ENCODE data around the gene ARID1B.

Gene ARID1B

GRCh38 chr6:157089258-157089657 is 312.1 kb downstream of the ARID1B start:
- no peak for DNase-seq

- DNase-seq = no peak
Observed at GRCh38 chr6:157089851-157090250, 312.7 kb downstream of the ARID1B start.

DNA sequence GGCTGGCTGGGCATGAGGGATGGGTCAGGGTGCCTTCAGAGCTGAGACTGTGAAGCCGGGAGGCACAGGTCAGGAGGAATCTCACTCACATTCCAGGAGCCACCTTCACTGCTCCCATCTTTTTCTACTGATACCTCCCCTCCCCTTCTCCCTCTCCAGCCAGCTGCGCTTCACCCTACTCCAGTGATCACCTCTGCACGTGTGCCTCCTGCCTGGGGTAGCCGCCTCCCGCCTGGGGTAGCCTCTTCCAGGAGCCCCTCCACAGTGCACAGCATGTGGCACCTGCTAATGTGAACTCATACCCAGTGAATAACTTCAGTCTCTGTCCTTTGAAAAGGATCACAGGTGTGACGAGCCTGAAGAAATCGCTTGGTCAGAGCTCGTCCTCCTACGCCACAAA is 313.6 kb downstream of the ARID1B start:
- DNase-seq = no peak

DNA sequence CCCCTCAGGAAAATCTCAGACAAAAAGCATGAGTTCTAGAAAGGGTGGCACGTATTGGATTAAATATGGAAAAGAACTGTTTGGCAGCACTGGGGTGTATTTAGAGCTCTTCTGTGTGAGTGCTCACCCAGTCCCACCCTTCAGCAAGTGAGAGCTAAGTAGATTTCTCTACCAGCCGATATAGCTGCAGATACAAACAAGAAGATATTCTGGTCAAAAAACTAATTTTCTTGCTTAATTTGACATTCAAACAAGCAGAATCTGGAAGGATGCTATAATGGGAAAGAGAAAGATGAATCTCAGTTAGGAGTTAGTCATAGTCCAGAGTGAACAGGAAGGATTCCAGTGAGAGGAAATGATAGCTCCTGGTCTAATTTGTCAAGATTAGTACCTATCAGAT is 314.1 kb downstream of the ARID1B start:
- no peak for DNase-seq

- DNase-seq = no peak
Observed at GRCh38 chr6:157091856-157092460, 314.8 kb downstream of the ARID1B start.

DNA sequence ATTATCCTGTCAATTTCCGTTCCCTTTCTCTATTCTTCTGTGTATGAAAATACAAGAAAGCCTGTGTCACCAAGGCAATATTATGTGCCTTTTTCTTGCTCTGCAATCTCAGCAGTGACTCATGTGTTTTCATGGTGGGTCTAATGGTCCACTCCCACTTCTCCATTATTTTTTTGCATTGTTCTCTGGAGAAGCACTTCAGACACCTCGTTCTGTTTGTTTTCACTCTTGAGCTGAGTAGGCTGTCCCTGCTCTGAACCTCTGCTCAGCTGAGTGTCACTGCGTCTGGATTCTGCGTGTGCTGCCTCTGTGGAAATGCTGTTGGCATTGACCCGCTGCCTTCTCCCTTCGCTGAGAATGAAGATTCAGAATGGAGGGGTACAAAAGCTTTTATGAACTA is 315.6 kb downstream of the ARID1B start:
- DNase-seq = no peak

- DNase-seq = no peak
Observed at GRCh38 chr6:157093536-157093935, 316.4 kb downstream of the ARID1B start.

- no peak for DNase-seq
Observed at GRCh38 chr6:157094038-157094437, 316.9 kb downstream of the ARID1B start.

DNA sequence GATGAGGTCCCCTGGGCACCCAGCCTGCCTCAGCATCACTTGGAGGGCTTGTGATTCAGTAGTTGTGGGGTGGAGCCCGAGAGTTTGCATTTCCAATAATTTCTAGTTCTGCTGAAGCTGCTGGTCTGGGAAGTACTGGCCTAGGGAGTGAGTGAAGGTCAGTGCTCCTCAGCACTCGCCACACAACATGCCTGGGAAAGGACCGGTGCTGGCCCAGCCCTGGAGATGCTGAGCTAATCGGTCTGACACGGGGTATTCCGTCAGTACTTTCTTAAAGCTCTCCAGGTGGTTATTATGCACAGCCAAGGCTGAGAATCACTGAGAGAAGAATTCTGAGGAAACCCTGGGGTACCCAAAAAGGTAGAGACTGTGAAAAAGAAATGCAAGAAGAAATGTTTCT is 317.9 kb downstream of the ARID1B start:
- DNase-seq = no peak

DNA sequence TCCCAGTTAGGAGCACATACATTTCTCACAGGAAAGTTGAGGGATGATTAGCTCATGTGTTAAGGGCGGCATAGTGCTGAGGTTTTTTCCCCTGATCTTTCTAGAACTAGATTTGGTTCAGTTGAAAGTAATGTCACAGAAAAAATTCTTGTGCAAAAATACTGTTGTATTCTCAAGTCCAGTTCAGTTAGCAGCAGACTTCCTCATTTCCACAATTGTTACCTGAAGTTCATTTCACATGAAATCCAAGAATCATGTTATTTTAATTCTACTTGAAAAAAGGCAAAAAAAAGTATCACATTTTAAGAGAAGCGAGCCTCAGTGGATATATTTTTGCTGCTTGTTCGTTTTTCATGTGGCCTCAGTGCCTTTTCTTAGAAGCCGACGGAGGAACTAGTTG is 318.4 kb downstream of the ARID1B start:
- no peak for DNase-seq

GRCh38 chr6:157096105-157096504 is 318.9 kb downstream of the ARID1B start:
- DNase-seq = no peak

DNA sequence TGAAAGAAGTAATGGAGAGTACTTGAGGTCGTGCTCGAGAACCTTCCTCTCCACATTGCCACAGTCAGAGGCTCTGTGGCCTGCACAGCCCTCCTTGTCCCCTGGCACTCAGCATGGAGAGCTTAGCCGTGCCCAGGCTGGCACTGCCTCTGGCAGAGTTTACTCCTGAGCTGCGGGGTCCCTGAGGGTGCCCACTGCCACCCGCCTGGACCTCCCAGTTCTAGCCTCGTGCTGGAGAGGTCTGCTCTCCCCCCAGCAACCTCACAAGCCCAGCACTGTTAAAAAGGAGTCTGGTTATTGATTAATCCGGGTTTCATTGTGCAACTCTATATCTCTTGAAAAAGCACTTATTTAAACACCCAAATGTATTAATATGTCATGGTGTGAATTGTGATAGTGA is 319.3 kb downstream of the ARID1B start:
- DNase-seq = no peak

- no peak for DNase-seq
Observed at GRCh38 chr6:157097255-157097955, 320.2 kb downstream of the ARID1B start.

GRCh38 chr6:157098999-157099398 is 321.8 kb downstream of the ARID1B start:
- no peak for DNase-seq

- DNase-seq = no peak
Observed at GRCh38 chr6:157099912-157100593, 322.9 kb downstream of the ARID1B start.

- DNase-seq = no peak
Observed at GRCh38 chr6:157101166-157101565, 324.0 kb downstream of the ARID1B start.

- no peak for DNase-seq
Observed at GRCh38 chr6:157104803-157105202, 327.6 kb downstream of the ARID1B start.

DNA sequence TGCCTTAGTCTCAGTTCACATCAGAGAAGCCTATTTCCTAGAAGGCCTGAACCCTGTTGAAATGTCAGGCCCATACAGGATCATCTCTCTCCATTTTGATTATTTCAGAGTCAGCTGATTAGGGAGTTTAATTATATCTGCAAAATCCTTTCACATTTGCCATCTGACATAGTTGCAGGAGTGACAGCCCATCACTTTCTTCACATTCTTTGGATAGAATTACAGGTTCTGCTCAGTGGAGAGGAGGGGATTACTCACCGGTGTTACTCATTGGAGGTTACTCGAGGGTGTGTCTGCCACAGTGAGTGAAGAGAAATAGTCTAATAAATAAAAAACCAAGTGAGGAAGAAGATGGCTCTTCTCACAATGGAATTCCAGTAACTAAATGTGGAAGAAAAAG is 329.3 kb downstream of the ARID1B start:
- no peak for DNase-seq

GRCh38 chr6:157107571-157107914 is 330.4 kb downstream of the ARID1B start:
- no peak for DNase-seq

- DNase-seq = no peak
Observed at GRCh38 chr6:157107915-157108651, 330.9 kb downstream of the ARID1B start.

GRCh38 chr6:157108923-157109322 is 331.7 kb downstream of the ARID1B start:
- DNase-seq = no peak

GRCh38 chr6:157110607-157111006 is 333.4 kb downstream of the ARID1B start:
- no peak for DNase-seq

DNA sequence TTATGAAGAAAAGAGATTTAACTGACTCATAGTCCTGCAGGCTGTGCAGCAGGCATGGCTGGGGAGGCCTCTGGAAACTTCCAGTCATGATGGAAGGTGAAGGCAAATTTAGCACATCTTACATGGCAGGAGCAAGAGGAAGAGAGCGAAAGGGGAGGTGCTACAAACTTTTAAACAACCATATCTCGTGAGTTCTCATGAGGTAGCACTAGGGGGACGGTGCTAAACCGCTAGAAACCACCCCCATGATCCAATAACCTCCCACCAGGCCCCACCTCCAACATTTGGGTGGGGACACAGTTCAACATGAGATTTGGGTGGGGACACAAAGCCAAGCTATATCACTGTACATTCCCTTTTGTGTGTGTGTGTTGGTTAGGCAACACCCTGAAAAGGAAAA is 336.2 kb downstream of the ARID1B start:
- DNase-seq = no peak

GRCh38 chr6:157116426-157116825 is 339.2 kb downstream of the ARID1B start:
- no peak for DNase-seq
